Measurements from ENCODE around the gene ILKAP.

DNA sequence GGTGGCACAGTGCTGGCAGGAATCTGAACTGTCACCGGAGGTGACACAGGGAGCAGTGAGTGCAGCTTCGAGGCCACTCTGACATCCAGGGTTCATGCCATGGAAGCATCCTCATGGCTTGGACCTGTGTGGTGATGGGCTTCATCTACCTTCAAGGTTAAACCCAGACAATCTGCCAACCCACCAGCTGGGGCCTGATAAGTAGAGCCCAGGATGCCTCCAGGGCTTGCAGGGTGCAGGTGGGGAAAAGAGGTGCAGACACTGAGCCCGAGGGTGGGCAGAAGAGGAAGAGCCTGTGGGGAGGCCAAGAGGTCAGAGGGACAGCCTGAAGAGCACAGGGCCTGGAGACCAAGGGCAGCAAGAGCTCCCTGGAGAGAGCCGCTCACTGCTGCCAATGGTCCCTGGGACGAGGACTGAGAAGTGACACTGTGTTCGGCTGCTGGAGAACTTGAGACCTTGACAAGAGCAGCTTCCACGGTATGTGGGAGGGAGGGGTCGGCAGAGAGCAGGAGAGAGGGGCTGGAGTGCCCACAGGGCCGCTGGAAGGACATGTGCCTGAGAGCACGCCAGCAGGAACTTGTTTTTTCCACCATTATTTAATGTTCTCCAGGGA, 44.5 kb upstream of the ILKAP start:
- TF ChIP-seq, protein P1, sequence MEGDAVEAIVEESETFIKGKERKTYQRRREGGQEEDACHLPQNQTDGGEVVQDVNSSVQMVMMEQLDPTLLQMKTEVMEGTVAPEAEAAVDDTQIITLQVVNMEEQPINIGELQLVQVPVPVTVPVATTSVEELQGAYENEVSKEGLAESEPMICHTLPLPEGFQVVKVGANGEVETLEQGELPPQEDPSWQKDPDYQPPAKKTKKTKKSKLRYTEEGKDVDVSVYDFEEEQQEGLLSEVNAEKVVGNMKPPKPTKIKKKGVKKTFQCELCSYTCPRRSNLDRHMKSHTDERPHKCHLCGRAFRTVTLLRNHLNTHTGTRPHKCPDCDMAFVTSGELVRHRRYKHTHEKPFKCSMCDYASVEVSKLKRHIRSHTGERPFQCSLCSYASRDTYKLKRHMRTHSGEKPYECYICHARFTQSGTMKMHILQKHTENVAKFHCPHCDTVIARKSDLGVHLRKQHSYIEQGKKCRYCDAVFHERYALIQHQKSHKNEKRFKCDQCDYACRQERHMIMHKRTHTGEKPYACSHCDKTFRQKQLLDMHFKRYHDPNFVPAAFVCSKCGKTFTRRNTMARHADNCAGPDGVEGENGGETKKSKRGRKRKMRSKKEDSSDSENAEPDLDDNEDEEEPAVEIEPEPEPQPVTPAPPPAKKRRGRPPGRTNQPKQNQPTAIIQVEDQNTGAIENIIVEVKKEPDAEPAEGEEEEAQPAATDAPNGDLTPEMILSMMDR (IDR thresholded peaks at IDR 0.05; ENCODE audit: borderline replicate concordance, extremely low read depth, low read length, poor library complexity, severe bottlenecking) = no peak
- no peak for TF ChIP-seq EZH2 (IDR thresholded peaks at IDR 0.05; ENCODE audit: borderline replicate concordance, low read depth, low read length, severe bottlenecking)

Data from DND-41 (cell line).